Posterior vena cava (tissue), 2 donors: Measurements from ENCODE around the gene TMPRSS5. TPM values are rescaled to one million over a fixed set of nuclear protein-coding genes. Genes with fewer than 3 reads are reported as not detected.
"Not testable (repeated sequence)": the region's sequence is repeated elsewhere in the genome, so short reads cannot be mapped to it uniquely, and the experiment has no call there.

ENCODE experiments used
- DNase-seq: peaks from one replicate; pipeline ENCODE4 v3.0.0-alpha.2; 2020; ENCODE audit warnings: low spot score
- intact Hi-C, 2 donors: fragments of 100-400 bp; cut with DNase I; formaldehyde crosslinking; loops; one replicate each; pipeline versions ENCODE4 v1.14.1 to v1.14.2; 2022 to 2023
- long read RNA-seq, 2 donors: library from polyadenylated mRNA; unstranded; transcript quantifications; one replicate each; pipeline ENCODE4 v2.0.0, GENCODE V29; 2020 to 2021
- total RNA-seq, 2 donors: library from RNA; stranded (reverse); fragmentation: NEBNext Ultra II Directional; extraction: Animal tissue kit (Norgen Biotek cat#: 25700); gene quantifications; one replicate each; pipeline ENCODE4 v1.2.1, GENCODE V29; 2021
- donor health status: DM: yes; HTN: yes; CAD: no.
- donor health status: DM: yes; HTN: yes; CAD: no.

TMPRSS5 gene
- under 1 TPM; 0.51 to 0.76 TPM for total RNA-seq
- long read RNA-seq, donor 1: 0 reads
- long read RNA-seq, donor 2: 0 reads

GRCh38 chr11:113705871-113706655 is at the start of gene TMPRSS5:
TMPRSS5 (minus strand) TSS chr11:113706308; CDS start chr11:113706224, 84 bp downstream.
- intact Hi-C loops: no loop called here
- DNase-seq: no peak

GRCh38 chr11:113752932-113753331 is 46.8 kb upstream of the TMPRSS5 start:
- intact Hi-C loops: no loop called here
- no peak for DNase-seq

GRCh38 chr11:113736323-113736722 is 30.2 kb upstream of the TMPRSS5 start:
- intact Hi-C loops: no loop called here

GRCh38 chr11:113732092-113732491 is 26.0 kb upstream of the TMPRSS5 start:
- intact Hi-C loops: loop anchor here in 1 of 2 donors (5.0 kb wide), 1 partner anchor 425 kb away; no protein-coding TSS in a partner anchor
- no peak for DNase-seq

More at GRCh38 chr11:113736323-113736722, 30.2 kb upstream of the TMPRSS5 start:
- DNase-seq: no peak

GRCh38 chr11:113730887-113731726 is 25.0 kb upstream of the TMPRSS5 start:
- intact Hi-C loops: loop anchor here in 1 of 2 donors (5.0 kb wide), 1 partner anchor 424 kb away; no protein-coding TSS in a partner anchor
- DNase-seq: no peak

GRCh38 chr11:113729456-113729855 is 23.3 kb upstream of the TMPRSS5 start:
- intact Hi-C loops: no loop called here
- no peak for DNase-seq

- DNase-seq: no peak
- intact Hi-C loops: no loop called here
Measured at GRCh38 chr11:113728814-113729213, 22.7 kb upstream of the TMPRSS5 start.

GRCh38 chr11:113725913-113726312 is 19.8 kb upstream of the TMPRSS5 start:
- intact Hi-C loops: loop anchor here in 1 of 2 donors (2.0 kb wide), 1 partner anchor 415 kb away; no protein-coding TSS in a partner anchor

GRCh38 chr11:113725407-113725806 is 19.3 kb upstream of the TMPRSS5 start:
- intact Hi-C loops: no loop called here
- DNase-seq: no peak

More at GRCh38 chr11:113725913-113726312, 19.8 kb upstream of the TMPRSS5 start:
- DNase-seq: no peak

- no peak for DNase-seq
- intact Hi-C loops: no loop called here
Measured at GRCh38 chr11:113724778-113725177, 18.7 kb upstream of the TMPRSS5 start.

GRCh38 chr11:113723787-113724186 is 17.7 kb upstream of the TMPRSS5 start:
- intact Hi-C loops: no loop called here

GRCh38 chr11:113722934-113723333 is 16.8 kb upstream of the TMPRSS5 start:
- no peak for DNase-seq
- intact Hi-C loops: no loop called here

More at GRCh38 chr11:113723787-113724186, 17.7 kb upstream of the TMPRSS5 start:
- no peak for DNase-seq

- no peak for DNase-seq
- intact Hi-C loops: no loop called here
Measured at GRCh38 chr11:113722221-113722620, 16.1 kb upstream of the TMPRSS5 start.

- intact Hi-C loops: no loop called here
Measured at GRCh38 chr11:113721462-113722066, 15.5 kb upstream of the TMPRSS5 start.

GRCh38 chr11:113720478-113720877 is 14.4 kb upstream of the TMPRSS5 start:
- DNase-seq, intact Hi-C loops: not testable (repeated sequence)

More at GRCh38 chr11:113721462-113722066, 15.5 kb upstream of the TMPRSS5 start:
- no peak for DNase-seq

GRCh38 chr11:113715882-113716625 is 9.9 kb upstream of the TMPRSS5 start:
- DNase-seq: no peak
- intact Hi-C loops: no loop called here

GRCh38 chr11:113715273-113715672 is 9.2 kb upstream of the TMPRSS5 start:
- no peak for DNase-seq
- intact Hi-C loops: no loop called here

GRCh38 chr11:113710989-113711388 is 4.9 kb upstream of the TMPRSS5 start:
- intact Hi-C loops: no loop called here
- no peak for DNase-seq

GRCh38 chr11:113703551-113703950 is 2.6 kb downstream of the TMPRSS5 start:
- intact Hi-C loops: not testable (repeated sequence)

More at GRCh38 chr11:113703551-113703950, 2.6 kb downstream of the TMPRSS5 start:
- DNase-seq: not testable (repeated sequence)
